GM18508 (cell line): ENCODE measurements around the gene CCSER1.
"Not testable (repeated sequence)": the region's sequence is repeated elsewhere in the genome, so short reads cannot be mapped to it uniquely, and the experiment has no call there.

Source experiments
- ATAC-seq: cut with Tn5 transposase; IDR thresholded peaks from one replicate; pipeline ENCODE4 v1.9.1; 2021; ENCODE audit warnings: moderate number of reproducible peaks; ENCODE audit not compliant: insufficient read depth, unreplicated experiment

CCSER1 gene

GRCh38 chr4:90792696-90793095 lies 665.5 kb downstream of the CCSER1 start:
- no peak for ATAC-seq

GRCh38 chr4:90798948-90799347 lies 671.8 kb downstream of the CCSER1 start:
- ATAC-seq, result no peak

- no peak for ATAC-seq
These were observed 672.7 kb downstream of the CCSER1 start for GRCh38 chr4:90799895-90800294.

GRCh38 chr4:90815569-90815968 lies 688.4 kb downstream of the CCSER1 start:
- ATAC-seq, result no peak

- no peak for ATAC-seq
These were observed 689.6 kb downstream of the CCSER1 start for GRCh38 chr4:90816754-90817153.

- peak; percentile 76 for ATAC-seq
These were observed 697.3 kb downstream of the CCSER1 start for GRCh38 chr4:90824266-90825150.

- ATAC-seq, result no peak
These were observed 698.7 kb downstream of the CCSER1 start for GRCh38 chr4:90825849-90826248.

GRCh38 chr4:90833706-90834105 lies 706.5 kb downstream of the CCSER1 start:
- no peak for ATAC-seq

GRCh38 chr4:90837241-90837640 lies 710.0 kb downstream of the CCSER1 start:
- no peak for ATAC-seq

GRCh38 chr4:90838859-90839258 lies 711.7 kb downstream of the CCSER1 start:
- not testable (repeated sequence) for ATAC-seq

GRCh38 chr4:90840291-90840690 lies 713.1 kb downstream of the CCSER1 start:
- no peak for ATAC-seq

GRCh38 chr4:90840828-90841227 lies 713.6 kb downstream of the CCSER1 start:
- no peak for ATAC-seq

- ATAC-seq, result no peak
These were observed 714.5 kb downstream of the CCSER1 start for GRCh38 chr4:90841676-90842075.

- ATAC-seq, result peak; percentile 98
These were observed 715.8 kb downstream of the CCSER1 start for GRCh38 chr4:90842960-90843359.

- ATAC-seq, result no peak
These were observed 717.0 kb downstream of the CCSER1 start for GRCh38 chr4:90844241-90844640.

- no peak for ATAC-seq
These were observed 718.6 kb downstream of the CCSER1 start for GRCh38 chr4:90845777-90846176.

GRCh38 chr4:90852237-90852636 lies 725.0 kb downstream of the CCSER1 start:
- no peak for ATAC-seq

GRCh38 chr4:90855111-90855510 lies 727.9 kb downstream of the CCSER1 start:
- no peak for ATAC-seq

- ATAC-seq, result no peak
These were observed 730.1 kb downstream of the CCSER1 start for GRCh38 chr4:90857081-90857820.

- no peak for ATAC-seq
These were observed 748.6 kb downstream of the CCSER1 start for GRCh38 chr4:90875791-90876190.

GRCh38 chr4:90876296-90876695 lies 749.1 kb downstream of the CCSER1 start:
- no peak for ATAC-seq
